Retinal pigment epithelial cell (primary cell): ENCODE results near the gene TUT7.
"Not testable (repeated sequence)": the region's sequence is repeated elsewhere in the genome, so short reads cannot be mapped to it uniquely, and the experiment has no call there.

Experiments
- DNase-seq: peaks from one replicate; pipeline ENCODE4 v3.0.0-alpha.2; 2010; ENCODE audit warnings: low read depth
- H3K4me3 ChIP-seq: 2 replicates; pipeline ENCODE4 v1.5.1; 2011; ENCODE audit warnings: mild to moderate bottlenecking, low read length, control low read depth, moderate library complexity
- TF ChIP-seq, protein P1 (sequence below): conservative IDR thresholded peaks from 2 replicates; pipeline ENCODE4 v1.5.1; 2011; ENCODE audit warnings: low read depth, low read length, control low read depth, inconsistent platforms

TUT7 gene, protein sequence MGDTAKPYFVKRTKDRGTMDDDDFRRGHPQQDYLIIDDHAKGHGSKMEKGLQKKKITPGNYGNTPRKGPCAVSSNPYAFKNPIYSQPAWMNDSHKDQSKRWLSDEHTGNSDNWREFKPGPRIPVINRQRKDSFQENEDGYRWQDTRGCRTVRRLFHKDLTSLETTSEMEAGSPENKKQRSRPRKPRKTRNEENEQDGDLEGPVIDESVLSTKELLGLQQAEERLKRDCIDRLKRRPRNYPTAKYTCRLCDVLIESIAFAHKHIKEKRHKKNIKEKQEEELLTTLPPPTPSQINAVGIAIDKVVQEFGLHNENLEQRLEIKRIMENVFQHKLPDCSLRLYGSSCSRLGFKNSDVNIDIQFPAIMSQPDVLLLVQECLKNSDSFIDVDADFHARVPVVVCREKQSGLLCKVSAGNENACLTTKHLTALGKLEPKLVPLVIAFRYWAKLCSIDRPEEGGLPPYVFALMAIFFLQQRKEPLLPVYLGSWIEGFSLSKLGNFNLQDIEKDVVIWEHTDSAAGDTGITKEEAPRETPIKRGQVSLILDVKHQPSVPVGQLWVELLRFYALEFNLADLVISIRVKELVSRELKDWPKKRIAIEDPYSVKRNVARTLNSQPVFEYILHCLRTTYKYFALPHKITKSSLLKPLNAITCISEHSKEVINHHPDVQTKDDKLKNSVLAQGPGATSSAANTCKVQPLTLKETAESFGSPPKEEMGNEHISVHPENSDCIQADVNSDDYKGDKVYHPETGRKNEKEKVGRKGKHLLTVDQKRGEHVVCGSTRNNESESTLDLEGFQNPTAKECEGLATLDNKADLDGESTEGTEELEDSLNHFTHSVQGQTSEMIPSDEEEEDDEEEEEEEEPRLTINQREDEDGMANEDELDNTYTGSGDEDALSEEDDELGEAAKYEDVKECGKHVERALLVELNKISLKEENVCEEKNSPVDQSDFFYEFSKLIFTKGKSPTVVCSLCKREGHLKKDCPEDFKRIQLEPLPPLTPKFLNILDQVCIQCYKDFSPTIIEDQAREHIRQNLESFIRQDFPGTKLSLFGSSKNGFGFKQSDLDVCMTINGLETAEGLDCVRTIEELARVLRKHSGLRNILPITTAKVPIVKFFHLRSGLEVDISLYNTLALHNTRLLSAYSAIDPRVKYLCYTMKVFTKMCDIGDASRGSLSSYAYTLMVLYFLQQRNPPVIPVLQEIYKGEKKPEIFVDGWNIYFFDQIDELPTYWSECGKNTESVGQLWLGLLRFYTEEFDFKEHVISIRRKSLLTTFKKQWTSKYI (N-terminal part only)

GRCh38 chr9:86354011-86354817 is at the start of gene TUT7:
TUT7 (minus strand) TSS chr9:86354410; CDS start chr9:86353199, 1,211 bp downstream.
- H3K4me3 ChIP-seq, result peak within 1 kb of the TSS; percentile 98
- TF ChIP-seq, protein P1, sequence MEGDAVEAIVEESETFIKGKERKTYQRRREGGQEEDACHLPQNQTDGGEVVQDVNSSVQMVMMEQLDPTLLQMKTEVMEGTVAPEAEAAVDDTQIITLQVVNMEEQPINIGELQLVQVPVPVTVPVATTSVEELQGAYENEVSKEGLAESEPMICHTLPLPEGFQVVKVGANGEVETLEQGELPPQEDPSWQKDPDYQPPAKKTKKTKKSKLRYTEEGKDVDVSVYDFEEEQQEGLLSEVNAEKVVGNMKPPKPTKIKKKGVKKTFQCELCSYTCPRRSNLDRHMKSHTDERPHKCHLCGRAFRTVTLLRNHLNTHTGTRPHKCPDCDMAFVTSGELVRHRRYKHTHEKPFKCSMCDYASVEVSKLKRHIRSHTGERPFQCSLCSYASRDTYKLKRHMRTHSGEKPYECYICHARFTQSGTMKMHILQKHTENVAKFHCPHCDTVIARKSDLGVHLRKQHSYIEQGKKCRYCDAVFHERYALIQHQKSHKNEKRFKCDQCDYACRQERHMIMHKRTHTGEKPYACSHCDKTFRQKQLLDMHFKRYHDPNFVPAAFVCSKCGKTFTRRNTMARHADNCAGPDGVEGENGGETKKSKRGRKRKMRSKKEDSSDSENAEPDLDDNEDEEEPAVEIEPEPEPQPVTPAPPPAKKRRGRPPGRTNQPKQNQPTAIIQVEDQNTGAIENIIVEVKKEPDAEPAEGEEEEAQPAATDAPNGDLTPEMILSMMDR, result no peak
- DNase-seq, result peak; percentile 80

DNA sequence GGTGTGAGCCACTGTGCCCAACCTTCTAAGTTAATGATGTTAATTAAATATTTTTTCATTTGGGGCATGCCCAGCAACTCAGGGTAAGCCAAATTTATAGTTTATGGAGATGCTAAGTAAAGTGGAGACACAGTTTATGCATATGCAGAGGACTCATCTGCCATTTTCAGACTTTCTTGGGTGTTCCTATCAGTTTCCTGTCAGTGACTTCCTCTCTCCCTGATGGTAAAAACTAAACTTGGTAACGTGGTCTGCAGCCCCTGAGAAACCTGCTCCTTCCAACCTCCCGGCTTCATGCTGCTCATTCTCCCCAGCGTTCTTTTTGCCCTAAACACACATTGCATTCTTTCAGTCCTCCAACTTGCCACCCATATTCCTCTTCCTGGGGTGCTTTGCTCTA is 48.4 kb upstream of the TUT7 start:
- DNase-seq, result no peak
- TF ChIP-seq, protein P1, result no peak

GRCh38 chr9:86396412-86396811 is 42.2 kb upstream of the TUT7 start:
- no peak for DNase-seq
- TF ChIP-seq, protein P1, result no peak
- no peak overlapping the region for H3K4me3 ChIP-seq

More for the DNA sequence above, 48.4 kb upstream of the TUT7 start:
- H3K4me3 ChIP-seq, result no peak overlapping the region

DNA sequence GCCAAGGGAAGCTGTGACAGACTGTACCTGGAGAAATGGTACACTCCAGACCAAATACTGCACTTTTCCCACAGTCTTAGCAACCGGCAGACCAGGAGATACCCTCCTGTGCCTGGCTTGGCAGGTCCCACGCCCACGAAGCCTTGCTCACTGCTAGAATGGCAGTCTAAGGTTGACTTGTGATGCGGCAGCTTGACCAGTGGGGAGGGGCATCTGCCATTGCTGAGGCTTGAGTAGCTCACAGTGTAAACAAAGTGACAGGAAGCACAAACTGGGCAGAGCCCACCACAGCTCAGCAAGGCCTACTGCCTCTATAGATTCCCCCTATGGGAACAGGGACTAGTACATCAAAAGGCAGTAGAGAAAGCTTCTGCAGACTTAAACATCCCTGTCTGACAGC is 36.0 kb upstream of the TUT7 start:
- DNase-seq, H3K4me3 ChIP-seq: not testable (repeated sequence)

- TF ChIP-seq, protein P1, result no peak
- DNase-seq, result no peak
- H3K4me3 ChIP-seq, result no peak overlapping the region
These were observed 35.4 kb upstream of the TUT7 start for GRCh38 chr9:86389628-86390027.

DNA sequence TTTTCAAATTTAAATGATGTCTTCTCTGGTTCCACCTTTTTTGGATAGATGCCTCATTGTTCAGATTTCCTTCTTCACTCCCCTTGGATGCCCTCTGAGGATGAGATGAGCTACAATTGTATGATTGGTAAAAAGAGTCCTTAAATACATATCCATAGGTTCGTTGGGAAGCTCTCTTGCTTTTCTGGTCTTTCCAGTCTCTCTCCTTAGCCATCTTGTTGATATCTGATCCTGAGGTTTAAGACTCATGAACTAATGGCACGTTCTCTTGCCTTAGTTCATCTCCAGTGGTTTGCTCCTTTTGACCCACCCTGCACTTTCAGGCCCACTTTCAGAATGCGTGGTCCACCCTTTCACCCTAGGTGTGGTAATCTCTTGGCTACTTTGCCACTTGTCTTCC is 33.2 kb upstream of the TUT7 start:
- DNase-seq, result no peak
- TF ChIP-seq, protein P1, result no peak

DNA sequence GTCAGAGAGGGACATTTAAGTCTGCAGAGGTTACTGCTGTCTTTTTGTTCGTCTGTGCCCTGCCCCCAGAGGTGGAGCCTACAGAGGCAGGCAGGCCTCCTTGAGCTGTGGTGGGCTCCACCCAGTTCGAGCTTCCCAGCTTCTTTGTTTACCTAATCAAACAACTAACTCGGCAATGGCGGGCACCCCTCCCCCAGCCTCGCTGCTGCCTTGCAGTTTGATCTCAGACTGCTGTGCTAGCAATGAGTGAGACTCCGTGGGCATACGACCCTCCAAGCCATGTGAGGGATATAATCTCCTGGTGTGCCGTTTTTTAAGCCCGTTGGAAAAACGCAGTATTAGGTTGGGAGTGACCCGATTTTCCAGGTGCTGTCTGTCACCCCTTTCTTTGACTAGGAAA is 28.8 kb upstream of the TUT7 start:
- not testable (repeated sequence) for DNase-seq

More for the DNA sequence above, 33.2 kb upstream of the TUT7 start:
- H3K4me3 ChIP-seq, result no peak overlapping the region

More for the DNA sequence above, 28.8 kb upstream of the TUT7 start:
- not testable (repeated sequence) for H3K4me3 ChIP-seq
